Adrenal gland (tissue), 12 donors: ENCODE measurements around the gene ACTL10. TPM values are rescaled to one million over a fixed set of nuclear protein-coding genes. Genes with fewer than 3 reads are reported as not detected.

Experiments used
- DNase-seq, 7 donors: peaks; one replicate each; pipeline ENCODE4 v3.0.0-alpha.2; 2019 to 2020
- H3K27ac ChIP-seq, 5 donors: fragments of 200-600 bp; sonication (generic) in 4 of 5; 1 replicate in 3 of 5; 2 replicates in 2 of 5; pipeline versions ENCODE4 v1.5.1 to v1.8.0; 2016 to 2020; ENCODE audit warnings: mild to moderate bottlenecking in 1 of 5
- H3K27me3 ChIP-seq: fragments of 200-600 bp; 2 replicates; pipeline ENCODE4 v1.8.0; 2021
- H3K36me3 ChIP-seq, 2 donors: fragments of 200-600 bp; replicated peaks in 1 of 2; 1 replicate in 1 of 2; 2 replicates in 1 of 2; pipeline versions ENCODE4 v1.5.1 to v1.8.0; 2018 to 2022
- H3K4me1 ChIP-seq, 2 donors: fragments of 200-600 bp; replicated peaks in 1 of 2; 1 replicate in 1 of 2; 2 replicates in 1 of 2; pipeline versions ENCODE4 v1.5.1 to v1.8.0; 2018 to 2021
- H3K4me3 ChIP-seq, 4 donors: fragments of 200-600 bp; sonication (generic) in 3 of 4; one replicate each; pipeline ENCODE4 v1.5.1; 2016 to 2018
- H3K9me3 ChIP-seq, 3 donors: fragments of 200-600 bp; sonication (generic) in 1 of 3; replicated peaks in 1 of 3; 1 replicate in 2 of 3; 2 replicates in 1 of 3; pipeline versions ENCODE4 v1.5.1 to v1.8.0; 2016 to 2021
- CTCF ChIP-seq, 6 experiments: fragments of 450-650 bp in 4 of 6; fragments of 200-600 bp in 2 of 6; sonication (generic) in 1 of 6; IDR thresholded peaks; 1 replicate in 5 of 6; 2 replicates in 1 of 6; pipeline versions ENCODE4 v1.5.1 to v1.8.0; 2016 to 2021; ENCODE audit warnings: antibody characterized with exemption in 6 of 6, mild to moderate bottlenecking in 2 of 6, moderate library complexity in 1 of 6
- POLR2A ChIP-seq, 2 donors: fragments of 450-650 bp; IDR thresholded peaks; one replicate each; pipeline ENCODE4 v1.6.1; 2017; ENCODE audit warnings: antibody characterized with exemption in 2 of 2, mild to moderate bottlenecking in 2 of 2, moderate library complexity in 1 of 2
- WGBS, 4 donors: extraction: QIAGEN DNeasy Blood & Tissue Kit in 2 of 4; methylation state at CpG; one replicate each; pipeline versions ENCODE4 v1.1.5 to v1.1.7; 2013 to 2017; 5-methylcytosine and 5-hydroxymethylcytosine counted together
- intact Hi-C, 2 donors: fragments of 100-400 bp; cut with DNase I; formaldehyde crosslinking; loops; one replicate each; pipeline versions ENCODE4 v1.14.1 to v1.15.0; 2022 to 2023
- polyA plus RNA-seq, 3 donors: library from polyadenylated mRNA; stranded (reverse); fragments of 200-250 nt in 2 of 3; fragments of 350-450 nt in 1 of 3; fragmentation: Illumina TruSeq in 1 of 3; extraction: RNeasy Lipid Tissue Mini Kit (QIAGEN cat#74804) in 1 of 3; gene quantifications; one replicate each; pipeline ENCODE4 v1.2.3, GENCODE V29; 2013 to 2014
- total RNA-seq, 9 donors: library from RNA; depleted of rRNA in 4 of 9; stranded (reverse); fragments of >200 nt in 4 of 9; fragments of 120-200 nt in 1 of 9; fragmentation: NEBNext Ultra II Directional in 1 of 9; extraction: Animal tissue kit (Norgen Biotek cat#: 25700) in 1 of 9; gene quantifications; one replicate each; pipeline versions ENCODE4 v1.1.0 to v1.2.4, GENCODE V29; 2013 to 2023
- donor health status: healthy with polysubstance abuse.
- donor health status: Bipolar disorder and iron deficiency.
- donor health status: DM: yes; HTN: yes; CAD: no.
- donor health status: DM: no; HTN: no; CAD: no.
- donor health status: DM: no; HTN: no; CAD: no.
- donor health status: DM: yes; HTN: yes; CAD: no.

The ACTL10 gene
- total and polyA plus RNA-seq, 12 donors, result 0.18 to 3.1 (median 0.58) TPM

- peaks cover 9 to 14% of the 10 kb centered on the region in 2 donors for H3K4me1 ChIP-seq
- no peak overlapping the region for H3K27ac ChIP-seq
- no peak for TF ChIP-seq POLR2A (IDR thresholded peaks at IDR 0.05)
- no peak for TF ChIP-seq CTCF (IDR thresholded peaks at IDR 0.05)
- no peak for DNase-seq
- H3K36me3 ChIP-seq, result no peaks in the 10 kb centered on the region
- intact Hi-C loops, result loop anchor here in 1 of 2 donors (5.0 kb wide), 1 partner anchor 42 kb away; the partner anchor contains the start of gene PXMP4
- no peaks in the 10 kb centered on the region for H3K9me3 ChIP-seq
- no peak overlapping the region for H3K4me3 ChIP-seq
- 91 to 98% (median 94%) methylated on average over 2 of the region's 2 CpGs for WGBS, 4 donors
- H3K27me3 ChIP-seq, result no peaks in the 10 kb centered on the region
Measured at GRCh38 chr20:33680686-33681085, 13.9 kb downstream of the ACTL10 start.

GRCh38 chr20:33681288-33681687, 14.5 kb downstream of the ACTL10 start:
- WGBS, 4 donors, result 86 to 93% (median 89%) methylated on average over 5 of the region's 5 CpGs
- Histone ChIP-seq H3K27me3 (no peaks in the 10 kb centered on the region), H3K9me3 (no peaks in the 10 kb centered on the region), H3K4me1 (peaks cover 4 to 9% of the 10 kb centered on the region in 2 donors), H3K36me3 (no peaks in the 10 kb centered on the region), H3K4me3 (no peak overlapping the region), H3K27ac (no peak overlapping the region)
- DNase-seq, result no peak
- TF ChIP-seq POLR2A (IDR thresholded peaks at IDR 0.05) (no peak), CTCF (IDR thresholded peaks at IDR 0.05) (no peak)
- intact Hi-C loops, result loop anchor here in 1 of 2 donors (5.0 kb wide), 1 partner anchor 41 kb away; the partner anchor contains the start of gene PXMP4

GRCh38 chr20:33681728-33682353, 15.1 kb downstream of the ACTL10 start:
- TF ChIP-seq POLR2A (IDR thresholded peaks at IDR 0.05), result no peak
- no peak for TF ChIP-seq CTCF (IDR thresholded peaks at IDR 0.05)
- Histone ChIP-seq H3K27ac (no peak overlapping the region), H3K4me1 (peaks cover 4 to 10% of the 10 kb centered on the region in 2 donors), H3K9me3 (no peaks in the 10 kb centered on the region), H3K27me3 (no peaks in the 10 kb centered on the region), H3K4me3 (no peak overlapping the region), H3K36me3 (no peaks in the 10 kb centered on the region)
- WGBS, 4 donors, result 89 to 96% (median 91%) methylated on average over 9 of the region's 9 CpGs
- no peak for DNase-seq
- intact Hi-C loops, result loop anchor here in 1 of 2 donors (5.0 kb wide), 1 partner anchor 40 kb away; the partner anchor contains the start of gene PXMP4

- intact Hi-C loops, result loop anchor here in 1 of 2 donors (5.0 kb wide), 1 partner anchor 38 kb away; the partner anchor contains the start of gene PXMP4
- 45 to 65% (median 50%) methylated on average over 9 to 10 of the region's 10 CpGs for WGBS, 4 donors
- TF ChIP-seq CTCF (IDR thresholded peaks at IDR 0.05) (no peak), POLR2A (IDR thresholded peaks at IDR 0.05) (no peak)
- no peaks in the 10 kb centered on the region for H3K27me3 ChIP-seq
- no peaks in the 10 kb centered on the region for H3K36me3 ChIP-seq
- DNase-seq, result peak in 1 of 7 donors; percentile 60
- peaks cover 20 to 30% of the 10 kb centered on the region in 2 donors for H3K4me1 ChIP-seq
- no peaks in the 10 kb centered on the region for H3K9me3 ChIP-seq
- peak overlapping the region in 1 of 4 donors; percentile 49 for H3K4me3 ChIP-seq
- H3K27ac ChIP-seq, result no peak overlapping the region
Measured at GRCh38 chr20:33684533-33685327, 18.0 kb downstream of the ACTL10 start.
